ENCODE data around the gene ANKH. TPM values are rescaled to one million over a fixed set of nuclear protein-coding genes. Genes with fewer than 3 reads are reported as not detected.

The ANKH gene
- polyA plus RNA-seq, 1 donor (not counting 4 experiments of a cell fraction or from before 2014, with no cell fraction given): 13.8 TPM

- Histone ChIP-seq H2AFZ (ENCODE audit: control insufficient read depth, low read length) (no peak overlapping the region), H3K4me3 (ENCODE audit: control insufficient read depth in 2 of 3, extremely low read depth in 1 of 3, insufficient read depth in 2 of 3, low read depth in 1 of 3, low read length in 3 of 3) (no peak overlapping the region), H3K9me1 (ENCODE audit: control insufficient read depth, extremely low read depth, insufficient read depth, low read length) (no peaks in the 10 kb centered on the region), H3K27ac (ENCODE audit: control insufficient read depth, insufficient read depth, low read length) (no peak overlapping the region), H3K36me3 (ENCODE audit: control insufficient read depth in 2 of 2, extremely low read depth in 1 of 2, insufficient read depth in 2 of 2, low read length in 2 of 2) (no peaks in the 10 kb centered on the region), H3K79me2 (ENCODE audit: control insufficient read depth, insufficient read depth, low read length) (no peaks in the 10 kb centered on the region), H4K20me1 (ENCODE audit: control insufficient read depth, extremely low read depth, insufficient read depth, low read length) (no peaks in the 10 kb centered on the region), H3K27me3 (ENCODE audit: control insufficient read depth, extremely low read depth, insufficient read depth, low read length) (no peaks in the 10 kb centered on the region), H3K9me3 (ENCODE audit: control insufficient read depth, low read depth, low read length) (no peaks in the 10 kb centered on the region), H3K9ac (ENCODE audit: control insufficient read depth, extremely low read depth, insufficient read depth, low read length) (no peak overlapping the region), H3K4me1 (ENCODE audit: control insufficient read depth, extremely low read depth, insufficient read depth, low read length) (peaks cover 4% of the 10 kb centered on the region), H3K4me2 (ENCODE audit: control insufficient read depth, extremely low read depth, insufficient read depth, low read depth, low read length) (no peak overlapping the region)
- FAIRE-seq (no peak), DNase-seq (ENCODE audit: low read depth, low spot score) (no peak)
- no peak for TF ChIP-seq CTCF (optimal IDR thresholded peaks at IDR 0.05 in 1 of 3, IDR thresholded peaks at IDR 0.05 in 1 of 3, conservative IDR thresholded peaks at IDR 0.05 in 1 of 3; ENCODE audit: extremely low read depth in 1 of 3, insufficient read depth in 2 of 3, low read length in 3 of 3)
- no peak for TF ChIP-seq EZH2 (IDR thresholded peaks at IDR 0.05; ENCODE audit: low read length)
- dilution Hi-C loops (cut with MboI; ENCODE audit: extremely low pct_ligation_motif_present, low sequenced_read_pairs): no loop called here
These were observed 95.0 kb downstream of the ANKH start for GRCh38 chr5:14776602-14777001.

GRCh38 chr5:14775857-14776256 is 95.7 kb downstream of the ANKH start:
- no peaks in the 10 kb centered on the region for H3K36me3 ChIP-seq (ENCODE audit: control insufficient read depth in 2 of 2, extremely low read depth in 1 of 2, insufficient read depth in 2 of 2, low read length in 2 of 2)
- no peak overlapping the region for H3K4me2 ChIP-seq (ENCODE audit: control insufficient read depth, extremely low read depth, insufficient read depth, low read depth, low read length)
- DNase-seq (ENCODE audit: low read depth, low spot score) (no peak), FAIRE-seq (no peak)
- H4K20me1 ChIP-seq (ENCODE audit: control insufficient read depth, extremely low read depth, insufficient read depth, low read length): no peaks in the 10 kb centered on the region
- no peak for TF ChIP-seq EZH2 (IDR thresholded peaks at IDR 0.05; ENCODE audit: low read length)
- no peak for TF ChIP-seq CTCF (optimal IDR thresholded peaks at IDR 0.05 in 1 of 3, IDR thresholded peaks at IDR 0.05 in 1 of 3, conservative IDR thresholded peaks at IDR 0.05 in 1 of 3; ENCODE audit: extremely low read depth in 1 of 3, insufficient read depth in 2 of 3, low read length in 3 of 3)
- no peaks in the 10 kb centered on the region for H3K9me3 ChIP-seq (ENCODE audit: control insufficient read depth, low read depth, low read length)
- no peaks in the 10 kb centered on the region for H3K9me1 ChIP-seq (ENCODE audit: control insufficient read depth, extremely low read depth, insufficient read depth, low read length)
- no peak overlapping the region for H2AFZ ChIP-seq (ENCODE audit: control insufficient read depth, low read length)
- dilution Hi-C loops (cut with MboI; ENCODE audit: extremely low pct_ligation_motif_present, low sequenced_read_pairs): no loop called here
- H3K79me2 ChIP-seq (ENCODE audit: control insufficient read depth, insufficient read depth, low read length): no peaks in the 10 kb centered on the region
- H3K9ac ChIP-seq (ENCODE audit: control insufficient read depth, extremely low read depth, insufficient read depth, low read length): no peak overlapping the region
- no peaks in the 10 kb centered on the region for H3K27me3 ChIP-seq (ENCODE audit: control insufficient read depth, extremely low read depth, insufficient read depth, low read length)
- H3K4me3 ChIP-seq (ENCODE audit: control insufficient read depth in 2 of 3, extremely low read depth in 1 of 3, insufficient read depth in 2 of 3, low read depth in 1 of 3, low read length in 3 of 3): no peak overlapping the region
- H3K27ac ChIP-seq (ENCODE audit: control insufficient read depth, insufficient read depth, low read length): no peak overlapping the region
- peaks cover 4% of the 10 kb centered on the region for H3K4me1 ChIP-seq (ENCODE audit: control insufficient read depth, extremely low read depth, insufficient read depth, low read length)
